CD14-positive monocyte (primary cell): ENCODE data around the gene PRPF40B. TPM values are rescaled to one million over a fixed set of nuclear protein-coding genes. Genes with fewer than 3 reads are reported as not detected.

Source experiments
- DNase-seq, 3 donors: peaks; one replicate each; pipeline ENCODE4 v3.0.0-alpha.2; 2011 to 2022
- H2AFZ ChIP-seq: 2 replicates; pipeline ENCODE4 v1.6.0; 2012; ENCODE audit warnings: mild to moderate bottlenecking, low read depth, low read length, inconsistent platforms; ENCODE audit not compliant: insufficient read depth, poor library complexity, severe bottlenecking
- H3K27ac ChIP-seq, 2 donors: 1 replicate in 1 of 2; 2 replicates in 1 of 2; pipeline ENCODE4 v1.5.1; 2012 to 2013; ENCODE audit warnings: low read length in 2 of 2, control low read depth in 1 of 2, inconsistent platforms in 1 of 2, low read depth in 1 of 2, mild to moderate bottlenecking in 1 of 2
- H3K27me3 ChIP-seq, 2 donors: one replicate each; pipeline versions ENCODE4 v1.6.0 to v1.6.1; 2011 to 2013; ENCODE audit warnings: low read length in 2 of 2; ENCODE audit not compliant: control insufficient read depth in 2 of 2, insufficient read depth in 2 of 2
- H3K36me3 ChIP-seq, 2 donors: replicated peaks in 1 of 2; 1 replicate in 1 of 2; 2 replicates in 1 of 2; pipeline versions ENCODE4 v1.5.1 to v1.6.1; 2012 to 2013; ENCODE audit warnings: low read length in 2 of 2, control low read depth in 1 of 2, inconsistent platforms in 1 of 2, mild to moderate bottlenecking in 1 of 2; ENCODE audit not compliant: insufficient read depth in 2 of 2, control insufficient read depth in 1 of 2
- H3K4me1 ChIP-seq, 2 donors: 1 replicate in 1 of 2; 2 replicates in 1 of 2; pipeline versions ENCODE4 v1.5.1 to v1.6.1; 2012 to 2013; ENCODE audit warnings: low read length in 2 of 2, control low read depth in 1 of 2, inconsistent platforms in 1 of 2, mild to moderate bottlenecking in 1 of 2, moderate library complexity in 1 of 2; ENCODE audit not compliant: insufficient read depth in 2 of 2, control insufficient read depth in 1 of 2
- H3K4me2 ChIP-seq: replicated peaks from 2 replicates; pipeline ENCODE3; 2012; ENCODE audit warnings: low read length, moderate library complexity, mild to moderate bottlenecking; ENCODE audit not compliant: poor library complexity, severe bottlenecking; ENCODE audit errors: extremely low read depth
- H3K4me3 ChIP-seq, 3 experiments: fragments of 200-600 bp in 1 of 3; sonication (generic) in 1 of 3; replicated peaks in 1 of 3; 1 replicate in 2 of 3; 2 replicates in 1 of 3; pipeline ENCODE4 v1.5.1; 2011 to 2013; ENCODE audit warnings: low read length in 3 of 3, mild to moderate bottlenecking in 3 of 3, control low read depth in 2 of 3, low read depth in 2 of 3, inconsistent platforms in 1 of 3, moderate library complexity in 1 of 3
- H3K79me2 ChIP-seq: 2 replicates; pipeline ENCODE4 v1.6.0; 2012; ENCODE audit warnings: mild to moderate bottlenecking, control low read depth, inconsistent platforms, low read length, moderate library complexity; ENCODE audit not compliant: insufficient read depth
- H3K9ac ChIP-seq: 2 replicates; pipeline ENCODE4 v1.6.0; 2017; ENCODE audit warnings: low read length, mild to moderate bottlenecking; ENCODE audit not compliant: insufficient read depth, poor library complexity, severe bottlenecking
- H3K9me3 ChIP-seq, 2 donors: replicated peaks in 1 of 2; 1 replicate in 1 of 2; 2 replicates in 1 of 2; pipeline versions ENCODE4 v1.5.1 to v1.6.1; 2012 to 2013; ENCODE audit warnings: low read length in 2 of 2, control low read depth in 1 of 2; ENCODE audit not compliant: control insufficient read depth in 1 of 2, insufficient read depth in 1 of 2
- H4K20me1 ChIP-seq: 2 replicates; pipeline ENCODE4 v1.6.0; 2012; ENCODE audit warnings: mild to moderate bottlenecking, low read length, control low read depth, moderate library complexity; ENCODE audit not compliant: insufficient read depth
- H3K27ac Mint-ChIP-seq, 7 donors: one replicate each; pipeline ENCODE4 v1.8.0; 2020; ENCODE audit warnings: mild to moderate bottlenecking in 7 of 7, mixed read lengths in 7 of 7, moderate library complexity in 6 of 7, inconsistent platforms in 2 of 7
- H3K27me3 Mint-ChIP-seq, 3 donors: one replicate each; pipeline ENCODE4 v1.8.0; 2021 to 2022; ENCODE audit warnings: low read depth in 3 of 3, mild to moderate bottlenecking in 3 of 3, mixed read lengths in 3 of 3, moderate library complexity in 3 of 3, inconsistent platforms in 1 of 3
- H3K36me3 Mint-ChIP-seq, 2 donors: one replicate each; pipeline ENCODE4 v1.8.0; 2020; ENCODE audit warnings: mixed read lengths in 2 of 2, inconsistent platforms in 1 of 2, mild to moderate bottlenecking in 1 of 2
- H3K4me1 Mint-ChIP-seq: one replicate; pipeline ENCODE4 v1.8.0; 2020; ENCODE audit warnings: mild to moderate bottlenecking, mixed read lengths
- H3K4me3 Mint-ChIP-seq, 2 donors: one replicate each; pipeline ENCODE4 v1.8.0; 2020; ENCODE audit warnings: mild to moderate bottlenecking in 2 of 2, mixed read lengths in 2 of 2, moderate library complexity in 1 of 2
- H3K9me3 Mint-ChIP-seq, 7 donors: one replicate each; pipeline ENCODE4 v1.8.0; 2020 to 2022; ENCODE audit warnings: mixed read lengths in 7 of 7, mild to moderate bottlenecking in 6 of 7, moderate library complexity in 6 of 7, inconsistent platforms in 2 of 7
- WGBS: methylation state at CpG from one replicate; pipeline ENCODE4 v1.1.5; 2013; ENCODE audit warnings: missing lambda C conversion rate; ENCODE audit not compliant: insufficient coverage; 5-methylcytosine and 5-hydroxymethylcytosine counted together
- intact Hi-C, 2 donors: fragments of 100-400 bp; cut with micrococcal nuclease; formaldehyde crosslinking; loops; one replicate each; pipeline versions ENCODE4 v1.15.0 to v1.15.1; 2023
- polyA plus RNA-seq, 3 donors: library from polyadenylated mRNA; depleted of rRNA in 1 of 3; unstranded in 2 of 3; stranded (reverse) in 1 of 3; fragments of 300-500 nt in 2 of 3; fragments of >200 nt in 1 of 3; fragmentation: Illumina TruSeq in 2 of 3; gene quantifications; 1 replicate in 2 of 3; 2 replicates in 1 of 3; pipeline ENCODE4 v1.2.3, GENCODE V29; 2012 to 2021
- TF ChIP-seq, protein P1 (sequence below): fragments of 200-600 bp; IDR thresholded peaks from one replicate; pipeline ENCODE4 v1.8.0; 2022; ENCODE audit warnings: antibody characterized with exemption, mild to moderate bottlenecking

Gene PRPF40B
- polyA plus RNA-seq, 3 donors: 0.14 to 1.3 (median 0.57) TPM

DNA sequence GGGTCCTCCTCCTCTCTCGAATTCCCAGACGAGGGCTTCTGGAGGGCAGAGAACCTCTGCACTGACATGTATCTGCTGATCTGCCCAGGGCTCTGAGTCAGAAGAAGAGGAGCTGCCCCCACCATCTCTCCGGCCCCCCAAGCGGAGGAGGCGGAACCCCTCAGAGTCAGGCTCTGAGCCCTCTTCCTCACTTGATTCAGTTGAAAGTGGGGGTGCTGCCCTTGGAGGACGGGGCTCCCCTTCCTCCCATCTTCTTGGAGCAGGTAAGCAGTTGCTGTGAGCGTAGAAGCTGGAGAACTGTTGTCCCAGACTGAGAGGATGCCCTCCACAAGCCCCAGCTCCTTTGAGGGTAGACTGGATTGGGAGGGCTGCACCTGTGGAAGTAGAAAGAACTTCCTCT is 19.8 kb downstream of the PRPF40B start:
- peaks cover 2 to 13% of the 10 kb centered on the region in 2 donors for H3K36me3 ChIP-seq
- Mint-ChIP-seq H3K9me3 (no peaks in the 10 kb centered on the region), H3K36me3 (peaks cover 23 to 27% of the 10 kb centered on the region in 2 donors), H3K27me3 (peaks cover 1 to 4% (median 3%) of the 10 kb centered on the region in 3 donors), H3K4me1 (peaks cover 8% of the 10 kb centered on the region), H3K27ac (no peak overlapping the region), H3K4me3 (no peak overlapping the region)
- H3K9me3 ChIP-seq: no peaks in the 10 kb centered on the region
- H3K9ac ChIP-seq: no peak overlapping the region
- peaks cover 4 to 6% of the 10 kb centered on the region in 2 donors for H3K4me1 ChIP-seq
- no CpG with 5 or more reads among the region's 7 CpGs for WGBS
- intact Hi-C loops: no loop called here
- no peaks in the 10 kb centered on the region for H4K20me1 ChIP-seq
- H3K27me3 ChIP-seq: no peaks in the 10 kb centered on the region
- no peak overlapping the region for H3K4me3 ChIP-seq
- no peak overlapping the region for H3K27ac ChIP-seq
- no peak for DNase-seq
- H3K4me2 ChIP-seq: no peak overlapping the region
- TF ChIP-seq, protein P1, sequence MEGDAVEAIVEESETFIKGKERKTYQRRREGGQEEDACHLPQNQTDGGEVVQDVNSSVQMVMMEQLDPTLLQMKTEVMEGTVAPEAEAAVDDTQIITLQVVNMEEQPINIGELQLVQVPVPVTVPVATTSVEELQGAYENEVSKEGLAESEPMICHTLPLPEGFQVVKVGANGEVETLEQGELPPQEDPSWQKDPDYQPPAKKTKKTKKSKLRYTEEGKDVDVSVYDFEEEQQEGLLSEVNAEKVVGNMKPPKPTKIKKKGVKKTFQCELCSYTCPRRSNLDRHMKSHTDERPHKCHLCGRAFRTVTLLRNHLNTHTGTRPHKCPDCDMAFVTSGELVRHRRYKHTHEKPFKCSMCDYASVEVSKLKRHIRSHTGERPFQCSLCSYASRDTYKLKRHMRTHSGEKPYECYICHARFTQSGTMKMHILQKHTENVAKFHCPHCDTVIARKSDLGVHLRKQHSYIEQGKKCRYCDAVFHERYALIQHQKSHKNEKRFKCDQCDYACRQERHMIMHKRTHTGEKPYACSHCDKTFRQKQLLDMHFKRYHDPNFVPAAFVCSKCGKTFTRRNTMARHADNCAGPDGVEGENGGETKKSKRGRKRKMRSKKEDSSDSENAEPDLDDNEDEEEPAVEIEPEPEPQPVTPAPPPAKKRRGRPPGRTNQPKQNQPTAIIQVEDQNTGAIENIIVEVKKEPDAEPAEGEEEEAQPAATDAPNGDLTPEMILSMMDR: no peak
- H2AFZ ChIP-seq: no peak overlapping the region
- H3K79me2 ChIP-seq: no peaks in the 10 kb centered on the region

DNA sequence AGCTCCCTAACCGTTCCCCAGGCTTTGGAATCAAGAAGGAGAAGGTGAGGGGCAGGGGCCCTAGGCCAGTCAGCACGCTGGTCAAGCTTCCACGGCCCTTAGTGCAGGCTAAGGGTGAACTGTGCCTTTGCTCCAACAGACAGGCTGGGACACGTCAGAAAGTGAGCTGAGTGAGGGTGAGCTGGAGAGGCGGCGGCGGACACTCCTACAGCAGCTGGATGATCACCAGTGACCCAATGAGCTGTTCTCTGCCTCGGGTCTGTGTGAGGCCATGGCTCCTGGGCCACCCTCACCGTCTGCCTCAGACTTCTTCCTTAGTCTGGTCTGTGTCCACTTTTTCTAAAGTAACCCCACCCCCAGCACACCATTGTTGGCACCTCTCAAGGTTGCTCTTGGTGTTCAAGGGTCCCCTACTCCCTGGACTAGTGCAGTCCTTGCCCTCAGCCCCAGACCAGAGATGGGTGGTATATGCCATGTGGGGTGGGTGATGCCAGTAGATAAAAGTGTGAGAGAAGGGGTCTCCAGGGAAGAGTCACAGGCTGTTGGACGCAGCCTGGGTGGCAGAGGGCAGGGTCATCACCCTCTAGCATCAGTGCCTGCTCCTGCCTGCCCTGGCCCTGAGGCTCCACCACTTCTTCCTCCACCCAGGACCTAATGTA is 20.7 kb downstream of the PRPF40B start:
- Mint-ChIP-seq H3K9me3 (no peaks in the 10 kb centered on the region), H3K4me3 (no peak overlapping the region)
- H3K9ac ChIP-seq: no peak overlapping the region

More for the DNA sequence above, 20.7 kb downstream of the PRPF40B start:
- Histone ChIP-seq H3K4me3 (no peak overlapping the region), H3K4me2 (no peak overlapping the region), H2AFZ (no peak overlapping the region), H3K27me3 (no peaks in the 10 kb centered on the region), H3K79me2 (no peaks in the 10 kb centered on the region), H3K4me1 (peaks cover 4 to 6% of the 10 kb centered on the region in 2 donors), H3K36me3 (peaks cover 7 to 22% of the 10 kb centered on the region in 2 donors), H4K20me1 (no peaks in the 10 kb centered on the region), H3K27ac (no peak overlapping the region), H3K9me3 (no peaks in the 10 kb centered on the region)
- peaks cover 31 to 34% of the 10 kb centered on the region in 2 donors for H3K36me3 Mint-ChIP-seq
- intact Hi-C loops: loop anchor here (1.0 kb wide), 1 partner anchor 63 kb away; the partner anchor contains the start of gene FMNL3 (in 2 of the 2)
- peak overlapping the region in 3 of 7 donors; percentile 35 to 66 (median 48) for H3K27ac Mint-ChIP-seq
- TF ChIP-seq, protein P1: no peak
- DNase-seq: no peak
- H3K4me1 Mint-ChIP-seq: peaks cover 8% of the 10 kb centered on the region
- WGBS: 92% methylated on average over 5 of the region's 10 CpGs
- H3K27me3 Mint-ChIP-seq: peaks cover 1 to 4% (median 3%) of the 10 kb centered on the region in 3 donors
